Common myeloid progenitor, CD34-positive (primary cell): ENCODE data around the gene USP43.
A peak's percentile ranks its signal among the peaks of the same experiment; 100 is the strongest.

Experiments
- CTCF ChIA-PET: fragments of 350-600 bp; sonication (Branson Sonifier 250); formaldehyde crosslinking; loops from one replicate; lab custom pipeline; 2021; ENCODE audit warnings: antibody characterized with exemption; lab: Charles Lee
- POLR2A ChIA-PET: fragments of 350-600 bp; sonication (Branson Sonifier 250); formaldehyde crosslinking; loops from one replicate; lab custom pipeline; 2021; ENCODE audit warnings: antibody characterized with exemption; lab: Charles Lee
- DNase-seq, 3 donors: peaks; one replicate each; pipeline versions ENCODE4 v3.0.0 to v3.0.0-alpha.2; 2013
- H3K27ac ChIP-seq, 2 experiments: 1 replicate in 1 of 2; 2 replicates in 1 of 2; pipeline ENCODE4 v1.7.0; 2013; ENCODE audit warnings: inconsistent platforms in 2 of 2, low read length in 2 of 2, mild to moderate bottlenecking in 2 of 2, low read depth in 1 of 2, moderate library complexity in 1 of 2; ENCODE audit not compliant: severe bottlenecking in 2 of 2, insufficient read depth in 1 of 2, poor library complexity in 1 of 2
- H3K27me3 ChIP-seq, 5 experiments: replicated peaks in 2 of 5; 1 replicate in 3 of 5; 2 replicates in 2 of 5; pipeline versions ENCODE4 v1.6.1 to v1.7.0; 2013; ENCODE audit warnings: low read length in 4 of 5, mild to moderate bottlenecking in 2 of 5, moderate library complexity in 2 of 5, inconsistent platforms in 1 of 5; ENCODE audit not compliant: insufficient read depth in 5 of 5, control insufficient read depth in 4 of 5
- H3K36me3 ChIP-seq, 4 experiments: 1 replicate in 2 of 4; 2 replicates in 2 of 4; pipeline versions ENCODE4 v1.6.1 to v1.7.0; 2013; ENCODE audit warnings: low read length in 3 of 4, control low read depth in 1 of 4, mild to moderate bottlenecking in 1 of 4; ENCODE audit not compliant: control insufficient read depth in 4 of 4, insufficient read depth in 4 of 4
- H3K4me1 ChIP-seq, 4 experiments: 1 replicate in 3 of 4; 2 replicates in 1 of 4; pipeline versions ENCODE4 v1.6.1 to v1.7.1; 2013; ENCODE audit warnings: low read length in 3 of 4, mild to moderate bottlenecking in 3 of 4, control low read depth in 1 of 4, inconsistent platforms in 1 of 4, moderate library complexity in 1 of 4; ENCODE audit not compliant: control insufficient read depth in 4 of 4, insufficient read depth in 4 of 4; ENCODE audit errors: control extremely low read depth in 1 of 4
- H3K4me3 ChIP-seq, 7 experiments: 1 replicate in 4 of 7; 2 replicates in 3 of 7; pipeline versions ENCODE4 v1.5.1 to v1.7.0; 2013; ENCODE audit warnings: mild to moderate bottlenecking in 7 of 7, low read length in 6 of 7, moderate library complexity in 6 of 7, inconsistent platforms in 2 of 7, low read depth in 2 of 7, control low read depth in 1 of 7; ENCODE audit not compliant: insufficient read depth in 4 of 7, control insufficient read depth in 1 of 7; ENCODE audit errors: extremely low read depth in 1 of 7
- H3K9me3 ChIP-seq, 5 experiments: 1 replicate in 4 of 5; 2 replicates in 1 of 5; pipeline versions ENCODE4 v1.6.1 to v1.7.1; 2013; ENCODE audit warnings: low read length in 4 of 5, mild to moderate bottlenecking in 2 of 5, inconsistent platforms in 1 of 5, low read depth in 1 of 5, moderate library complexity in 1 of 5; ENCODE audit not compliant: control insufficient read depth in 4 of 5, insufficient read depth in 2 of 5; ENCODE audit errors: control extremely low read depth in 1 of 5
- WGBS: methylation state at CpG from one replicate; pipeline ENCODE4 v1.1.5; 2013; ENCODE audit not compliant: insufficient coverage; 5-methylcytosine and 5-hydroxymethylcytosine counted together

The USP43 gene

GRCh38 chr17:9760266-9760665 lies 114.9 kb downstream of the USP43 start:
- CTCF ChIA-PET: no interaction called here
- POLR2A ChIA-PET: no interaction called here
- Histone ChIP-seq H3K4me1 (no peaks in the 10 kb centered on the region), H3K36me3 (no peaks in the 10 kb centered on the region), H3K27ac (no peak overlapping the region), H3K4me3 (no peak overlapping the region), H3K9me3 (no peaks in the 10 kb centered on the region), H3K27me3 (peaks cover 0 to 29% (median 9%) of the 10 kb centered on the region in 5 experiments)
- peak in 1 of 3 donors; percentile 9 for DNase-seq
- WGBS: no CpG with 5 or more reads among the region's 1 CpG

- Histone ChIP-seq H3K4me3 (no peak overlapping the region), H3K9me3 (no peaks in the 10 kb centered on the region), H3K4me1 (no peaks in the 10 kb centered on the region), H3K27ac (no peak overlapping the region), H3K36me3 (no peaks in the 10 kb centered on the region), H3K27me3 (peaks cover 0 to 35% (median 13%) of the 10 kb centered on the region in 5 experiments)
- ChIA-PET POLR2A (no interaction called here), CTCF (no interaction called here)
- DNase-seq: no peak
- 55% methylated on average over 3 of the region's 4 CpGs for WGBS
These were observed 118.3 kb downstream of the USP43 start for GRCh38 chr17:9763643-9764042.

- Histone ChIP-seq H3K27me3 (peaks cover 0 to 34% (median 13%) of the 10 kb centered on the region in 5 experiments), H3K9me3 (no peaks in the 10 kb centered on the region), H3K27ac (no peak overlapping the region), H3K4me3 (no peak overlapping the region), H3K36me3 (no peaks in the 10 kb centered on the region), H3K4me1 (no peaks in the 10 kb centered on the region)
- ChIA-PET CTCF (interaction anchor here (0.7 kb wide), 1 partner anchor 14 kb away, joined by 3 read pairs; no protein-coding TSS in a partner anchor), POLR2A (no interaction called here)
- DNase-seq: no peak
- 100% methylated on average over 1 of the region's 1 CpG for WGBS
These were observed 120.0 kb downstream of the USP43 start for GRCh38 chr17:9765322-9765721.

- 85% methylated on average over 4 of the region's 5 CpGs for WGBS
- Histone ChIP-seq H3K36me3 (no peaks in the 10 kb centered on the region), H3K4me3 (no peak overlapping the region), H3K27me3 (peaks cover 0 to 30% (median 13%) of the 10 kb centered on the region in 5 experiments), H3K4me1 (no peaks in the 10 kb centered on the region), H3K27ac (no peak overlapping the region), H3K9me3 (no peaks in the 10 kb centered on the region)
- ChIA-PET POLR2A (no interaction called here), CTCF (interaction anchor here (1.1 kb wide), 1 partner anchor 23 kb away, joined by 3 read pairs; no protein-coding TSS in a partner anchor)
- no peak for DNase-seq
These were observed 121.7 kb downstream of the USP43 start for GRCh38 chr17:9766970-9767369.

DNA sequence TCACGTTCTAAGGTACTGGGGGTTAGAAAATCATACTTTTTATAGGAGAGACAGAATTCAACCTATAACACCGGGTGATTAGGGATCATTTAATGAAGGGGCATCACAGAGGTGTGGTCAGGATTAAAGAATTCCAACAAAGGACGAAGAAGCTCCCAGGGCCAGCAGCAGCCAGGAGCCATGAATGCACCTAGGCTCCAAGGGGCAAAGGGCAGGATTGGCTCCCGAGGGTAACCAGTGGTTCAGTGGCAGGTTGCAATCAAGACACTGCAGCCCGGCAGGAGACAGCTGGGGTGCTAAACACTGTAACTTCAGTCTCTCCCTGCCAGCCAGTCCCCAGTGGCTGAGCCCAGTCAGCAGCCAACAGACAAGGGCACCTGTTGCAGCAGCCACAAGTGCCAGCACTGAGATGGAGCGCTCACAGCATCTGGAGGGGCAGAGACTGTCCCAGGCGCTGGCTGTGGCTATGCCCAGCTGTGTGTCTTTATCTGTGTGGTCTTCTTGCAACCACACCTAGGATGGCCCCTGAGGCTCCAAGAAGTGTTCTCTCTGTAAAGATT lies 122.2 kb downstream of the USP43 start:
- no peak for DNase-seq
- H3K27ac ChIP-seq: no peak overlapping the region
- POLR2A ChIA-PET: no interaction called here
- no peak overlapping the region for H3K4me3 ChIP-seq
- H3K36me3 ChIP-seq: no peaks in the 10 kb centered on the region
- 98% methylated on average over 5 of the region's 7 CpGs for WGBS
- no peaks in the 10 kb centered on the region for H3K4me1 ChIP-seq
- CTCF ChIA-PET: interaction anchor here (1.1 to 1.2 kb wide), 2 partner anchors 20 to 24 kb away, joined by 3 read pairs; no protein-coding TSS in a partner anchor
- H3K27me3 ChIP-seq: peaks cover 0 to 25% (median 13%) of the 10 kb centered on the region in 5 experiments
- H3K9me3 ChIP-seq: no peaks in the 10 kb centered on the region

DNA sequence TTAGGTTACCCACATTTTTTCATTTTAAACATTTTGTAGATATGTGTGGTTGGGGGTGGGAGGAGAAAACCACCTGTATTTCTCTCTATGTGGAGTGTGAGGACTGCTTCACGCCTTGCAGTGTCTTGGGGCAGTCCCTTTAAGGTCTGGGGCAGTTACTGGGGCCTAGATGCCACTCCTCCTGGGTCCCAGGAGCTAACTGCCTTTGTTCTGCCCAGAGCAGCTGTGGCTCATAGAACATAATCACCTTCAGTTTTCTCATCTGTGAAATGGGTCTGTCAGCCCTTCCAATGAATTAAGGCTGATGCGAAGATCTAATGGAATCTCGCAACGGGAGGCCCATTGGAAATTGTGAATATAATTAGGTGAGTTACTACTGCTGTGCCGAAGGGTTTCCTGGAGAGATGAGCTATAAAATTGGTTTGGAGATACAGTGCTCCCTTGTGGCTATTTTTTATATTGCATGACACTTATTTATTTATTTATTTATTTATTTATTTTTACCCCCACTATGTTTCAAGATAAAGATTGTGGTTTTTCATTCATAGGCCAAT lies 123.1 kb downstream of the USP43 start:
- ChIA-PET CTCF (interaction anchor here (1.0 to 1.7 kb wide), 5 partner anchors 9 to 191 kb away, joined by 3 to 5 read pairs (median 3); no protein-coding TSS in a partner anchor), POLR2A (no interaction called here)
- Histone ChIP-seq H3K36me3 (no peaks in the 10 kb centered on the region), H3K4me3 (no peak overlapping the region), H3K27me3 (peaks cover 0 to 22% (median 13%) of the 10 kb centered on the region in 5 experiments), H3K4me1 (no peaks in the 10 kb centered on the region), H3K27ac (no peak overlapping the region), H3K9me3 (no peaks in the 10 kb centered on the region)
- WGBS: 43% methylated on average over 4 of the region's 5 CpGs
- peak; percentile 38 to 59 (median 56) for DNase-seq

DNA sequence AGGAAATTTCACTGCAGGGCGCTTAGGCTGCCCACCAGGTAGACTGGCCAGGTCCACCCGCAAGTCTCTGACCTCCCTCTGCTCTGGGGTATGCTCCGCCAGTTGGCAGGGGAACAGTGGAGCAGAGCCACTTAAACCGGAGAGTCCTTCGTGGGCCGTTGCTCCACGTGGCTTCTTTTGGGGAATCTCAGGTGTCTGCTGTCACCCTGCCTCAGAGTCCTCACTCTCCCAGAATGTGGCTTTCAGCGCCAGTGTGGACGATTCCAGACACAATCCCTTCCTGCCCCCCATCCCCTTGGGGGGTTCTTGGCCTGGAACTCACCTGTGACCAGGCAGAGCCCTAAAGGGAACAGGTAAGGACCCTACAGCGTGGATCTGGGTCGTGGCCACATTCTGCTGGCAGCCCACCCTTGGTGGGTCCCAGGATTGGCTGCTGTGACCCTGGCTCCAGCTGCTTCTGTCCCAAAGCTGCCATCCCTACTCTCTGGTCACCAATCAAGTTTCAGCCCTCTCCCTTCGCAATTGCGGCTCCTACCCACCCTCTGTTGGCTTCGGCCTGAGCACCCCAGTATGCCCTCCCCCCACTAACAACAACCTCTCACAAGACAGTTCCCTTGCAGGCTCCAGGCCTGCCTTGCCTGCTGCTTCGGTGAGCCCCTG lies 123.8 kb downstream of the USP43 start:
- H3K27ac ChIP-seq: no peak overlapping the region
- H3K27me3 ChIP-seq: peaks cover 0 to 17% (median 9%) of the 10 kb centered on the region in 5 experiments
- POLR2A ChIA-PET: no interaction called here
- CTCF ChIA-PET: interaction anchor here (0.6 to 1.7 kb wide), 6 partner anchors 10 to 278 kb away, joined by 3 to 5 read pairs (median 3); no protein-coding TSS in a partner anchor
- WGBS: 93% methylated on average over 15 of the region's 15 CpGs
- H3K36me3 ChIP-seq: no peaks in the 10 kb centered on the region
- no peak overlapping the region for H3K4me3 ChIP-seq
- no peaks in the 10 kb centered on the region for H3K9me3 ChIP-seq
- H3K4me1 ChIP-seq: no peaks in the 10 kb centered on the region
- no peak for DNase-seq
